H1 (cell line): ENCODE data around the gene STIMATE. TPM values are rescaled to one million over a fixed set of nuclear protein-coding genes. Genes with fewer than 3 reads are reported as not detected.

Experiments used
- CHD7 ChIP-seq: fragments of 300-600 bp; sonication (generic); IDR thresholded peaks from 2 replicates; pipeline ENCODE4 v1.7.1; 2012; ENCODE audit warnings: low read length, moderate library complexity, mild to moderate bottlenecking, inconsistent platforms; ENCODE audit not compliant: insufficient replicate concordance
- JUN ChIP-seq: IDR thresholded peaks from 2 replicates; pipeline ENCODE4 v1.6.1; 2011; ENCODE audit warnings: low read depth, mild to moderate bottlenecking, improper control_type of control experiment, low read length
- USF2 ChIP-seq: IDR thresholded peaks from 2 replicates; pipeline ENCODE4 v1.6.1; 2011; ENCODE audit warnings: low read length, improper control_type of control experiment
- polyA plus RNA-seq, 7 experiments: library from polyadenylated mRNA; depleted of rRNA in 3 of 7; stranded (reverse) in 5 of 7; unstranded in 2 of 7; fragments of >200 nt in 5 of 7; fragments of 200-250 nt in 2 of 7; gene quantifications; 1 replicate in 5 of 7; 2 replicates in 1 of 7; 4 replicates in 1 of 7; pipeline versions ENCODE4 v1.2.1 to v1.2.3, GENCODE V29; 2011 to 2013; ENCODE audit warnings: missing spikeins in 2 of 7, mixed read lengths in 2 of 7
- total RNA-seq: library from RNA; stranded (reverse); fragmentation: NEBNext Ultra II Directional; extraction: Animal tissue kit (Norgen Biotek cat#: 25700); gene quantifications from 2 replicates; pipeline ENCODE4 v1.2.1, GENCODE V29; 2021

The STIMATE gene
- total and polyA plus RNA-seq, 2 of the 8 experiments (the other 6 are each of a cell fraction or from before 2014, with no cell fraction given): 17.5 to 22.1 TPM

- TF ChIP-seq CHD7 (no peak), JUN (no peak), USF2 (no peak)
Measured at GRCh38 chr3:52839268-52839575, 58.1 kb downstream of the STIMATE start (continued).
